Measurements from ENCODE around the gene STRIP2.

The STRIP2 gene

GRCh38 chr7:129401967-129402860, 32.0 kb upstream of the STRIP2 start:
- no peak for TF ChIP-seq CTCF (IDR thresholded peaks at IDR 0.05)

GRCh38 chr7:129405527-129405926, 28.7 kb upstream of the STRIP2 start:
- no peak for TF ChIP-seq CTCF (IDR thresholded peaks at IDR 0.05)

GRCh38 chr7:129412501-129412900, 21.7 kb upstream of the STRIP2 start:
- no peak for TF ChIP-seq CTCF (IDR thresholded peaks at IDR 0.05)

- TF ChIP-seq CTCF (IDR thresholded peaks at IDR 0.05) = no peak
Measured at GRCh38 chr7:129417073-129417472, 17.2 kb upstream of the STRIP2 start.

GRCh38 chr7:129421717-129422250, 12.4 kb upstream of the STRIP2 start:
- no peak for TF ChIP-seq CTCF (IDR thresholded peaks at IDR 0.05)

GRCh38 chr7:129422727-129423126, 11.5 kb upstream of the STRIP2 start:
- TF ChIP-seq CTCF (IDR thresholded peaks at IDR 0.05) = no peak

GRCh38 chr7:129423700-129424410, 10.4 kb upstream of the STRIP2 start:
- TF ChIP-seq CTCF (IDR thresholded peaks at IDR 0.05) = no peak
